Liver (tissue), 9 donors: ENCODE data around the gene ABCA3. TPM values are rescaled to one million over a fixed set of nuclear protein-coding genes. Genes with fewer than 3 reads are reported as not detected.
"Not testable (repeated sequence)": the region's sequence is repeated elsewhere in the genome, so short reads cannot be mapped to it uniquely, and the experiment has no call there.

Source experiments
- DNase-seq: peaks from one replicate; pipeline ENCODE4 v3.0.0-alpha.2; 2017; ENCODE audit warnings: low spot score
- H3K27ac ChIP-seq, 2 donors: one replicate each; pipeline ENCODE4 v1.7.0; 2013; ENCODE audit warnings: inconsistent platforms in 2 of 2, low read length in 2 of 2, control low read depth in 1 of 2, low read depth in 1 of 2, mild to moderate bottlenecking in 1 of 2
- H3K27me3 ChIP-seq, 4 donors: one replicate each; pipeline versions ENCODE4 v1.6.1 to v1.7.0; 2013; ENCODE audit warnings: low read length in 3 of 4, inconsistent platforms in 1 of 4, mild to moderate bottlenecking in 1 of 4, moderate library complexity in 1 of 4; ENCODE audit not compliant: control insufficient read depth in 4 of 4, insufficient read depth in 4 of 4
- H3K36me3 ChIP-seq, 4 donors: one replicate each; pipeline versions ENCODE4 v1.6.1 to v1.7.0; 2013; ENCODE audit warnings: low read length in 3 of 4, mild to moderate bottlenecking in 3 of 4, low read depth in 1 of 4, moderate library complexity in 1 of 4; ENCODE audit not compliant: control insufficient read depth in 4 of 4, insufficient read depth in 3 of 4
- H3K4me1 ChIP-seq, 4 donors: one replicate each; pipeline versions ENCODE4 v1.6.1 to v1.7.0; 2013; ENCODE audit warnings: low read length in 3 of 4, mild to moderate bottlenecking in 3 of 4, moderate library complexity in 1 of 4; ENCODE audit not compliant: control insufficient read depth in 4 of 4, insufficient read depth in 4 of 4
- H3K4me3 ChIP-seq, 3 donors: one replicate each; pipeline versions ENCODE4 v1.6.1 to v1.7.0; 2013; ENCODE audit warnings: low read length in 3 of 3, control low read depth in 1 of 3, low read depth in 1 of 3, mild to moderate bottlenecking in 1 of 3
- H3K9ac ChIP-seq, 2 donors: one replicate each; pipeline ENCODE4 v1.7.0; 2013; ENCODE audit warnings: low read length in 2 of 2, mild to moderate bottlenecking in 2 of 2, moderate library complexity in 2 of 2, control low read depth in 1 of 2, low read depth in 1 of 2
- H3K9me3 ChIP-seq, 4 donors: one replicate each; pipeline versions ENCODE4 v1.6.1 to v1.7.0; 2013; ENCODE audit warnings: low read length in 3 of 4; ENCODE audit not compliant: control insufficient read depth in 4 of 4
- ATF3 ChIP-seq: IDR thresholded peaks from 2 replicates; pipeline ENCODE4 v1.6.1; 2016; ENCODE audit warnings: antibody characterized with exemption
- CTCF ChIP-seq: fragments of 150-350 bp; IDR thresholded peaks from 2 replicates; pipeline ENCODE4 v1.5.1; 2017; ENCODE audit warnings: improper control_type of control experiment, low read depth, low read length; ENCODE audit not compliant: missing input control
- EGR1 ChIP-seq, 2 donors: IDR thresholded peaks; 2 replicates each; pipeline ENCODE4 v1.6.1; 2016 to 2018; ENCODE audit warnings: antibody characterized with exemption in 2 of 2, low read depth in 2 of 2
- FOXA1 ChIP-seq: IDR thresholded peaks from 2 replicates; pipeline ENCODE4 v1.6.1; 2016; ENCODE audit warnings: antibody characterized with exemption
- HNF4A ChIP-seq, 2 donors: conservative IDR thresholded peaks; 2 replicates each; pipeline ENCODE4 v1.6.1; 2016; ENCODE audit warnings: antibody characterized with exemption in 2 of 2, mild to moderate bottlenecking in 2 of 2
- HNF4G ChIP-seq: IDR thresholded peaks from 2 replicates; pipeline ENCODE4 v1.6.1; 2016; ENCODE audit warnings: antibody characterized with exemption
- JUND ChIP-seq, 2 donors: IDR thresholded peaks; 2 replicates each; pipeline ENCODE4 v1.6.1; 2016; ENCODE audit warnings: antibody characterized with exemption in 2 of 2
- MAX ChIP-seq: IDR thresholded peaks from 2 replicates; pipeline ENCODE4 v1.6.1; 2016; ENCODE audit warnings: antibody characterized with exemption
- NR2F2 ChIP-seq: IDR thresholded peaks from 2 replicates; pipeline ENCODE4 v1.6.1; 2016; ENCODE audit warnings: antibody characterized with exemption
- RAD21 ChIP-seq, 2 donors: IDR thresholded peaks; 2 replicates each; pipeline ENCODE4 v1.6.1; 2016; ENCODE audit warnings: antibody characterized with exemption in 2 of 2, mild to moderate bottlenecking in 2 of 2
- REST ChIP-seq: IDR thresholded peaks from 2 replicates; pipeline ENCODE4 v1.6.1; 2016; ENCODE audit warnings: antibody characterized with exemption, mild to moderate bottlenecking
- RXRA ChIP-seq, 2 donors: IDR thresholded peaks; 2 replicates each; pipeline ENCODE4 v1.6.1; 2017 to 2018; ENCODE audit warnings: antibody characterized with exemption in 2 of 2, mild to moderate bottlenecking in 1 of 2
- SP1 ChIP-seq: IDR thresholded peaks from 2 replicates; pipeline ENCODE4 v1.6.1; 2018; ENCODE audit warnings: antibody characterized with exemption, mild to moderate bottlenecking
- TAF1 ChIP-seq: conservative IDR thresholded peaks from 2 replicates; pipeline ENCODE4 v1.6.1; 2016; ENCODE audit warnings: antibody characterized with exemption, mild to moderate bottlenecking
- YY1 ChIP-seq: IDR thresholded peaks from 2 replicates; pipeline ENCODE4 v1.6.1; 2016; ENCODE audit warnings: antibody characterized with exemption, mild to moderate bottlenecking
- ZBTB33 ChIP-seq: IDR thresholded peaks from 2 replicates; pipeline ENCODE4 v1.6.1; 2016; ENCODE audit warnings: antibody characterized with exemption
- WGBS: extraction: QIAGEN DNeasy Blood & Tissue Kit; methylation state at CpG from one replicate; pipeline ENCODE4 v1.1.7; 2013; 5-methylcytosine and 5-hydroxymethylcytosine counted together
- polyA plus RNA-seq, 2 donors: library from polyadenylated mRNA; stranded (reverse) in 1 of 2; unstranded in 1 of 2; fragments of 200-250 nt in 1 of 2; fragments of >200 nt in 1 of 2; fragmentation: Nextera tagmentation in 1 of 2; extraction: Ambion mirVana in 1 of 2; gene quantifications; one replicate each; pipeline versions ENCODE4 v1.2.1 to v1.2.3, GENCODE V29; 2013 to 2015
- total RNA-seq, 2 donors: library from RNA; depleted of rRNA; stranded (reverse); fragments of >200 nt; gene quantifications; one replicate each; pipeline ENCODE4 v1.2.3, GENCODE V29; 2014
- donor health status: healthy.
- donor health status: healthy.
- donor health status: healthy.
- donor health status: healthy.
- donor health status: healthy.

The ABCA3 gene
- total and polyA plus RNA-seq, 4 donors: 0.47 to 1.1 (median 0.77) TPM

- H3K36me3 ChIP-seq: peaks cover 13 to 52% (median 32%) of the 10 kb centered on the region in 4 donors
- 87% methylated on average over 11 of the region's 11 CpGs for WGBS
These were observed 97.9 kb downstream of the ABCA3 start for GRCh38 chr16:2242598-2242997.

GRCh38 chr16:2240331-2240730 is 100.2 kb downstream of the ABCA3 start:
- H3K4me3 ChIP-seq, H3K27ac ChIP-seq, H3K9me3 ChIP-seq, H3K9ac ChIP-seq, H3K27me3 ChIP-seq, DNase-seq: not testable (repeated sequence)
- Histone ChIP-seq H3K36me3 (peaks cover 6 to 39% (median 21%) of the 10 kb centered on the region in 4 donors), H3K4me1 (peaks cover 0 to 14% (median 11%) of the 10 kb centered on the region in 4 donors)
- WGBS: 87% methylated on average over 9 of the region's 9 CpGs

More at GRCh38 chr16:2242598-2242997, 97.9 kb downstream of the ABCA3 start:
- H3K9me3 ChIP-seq: no peaks in the 10 kb centered on the region
- no peak overlapping the region for H3K9ac ChIP-seq
- H3K27ac ChIP-seq: no peak overlapping the region
- no peaks in the 10 kb centered on the region for H3K27me3 ChIP-seq
- H3K4me3 ChIP-seq: no peak overlapping the region
- H3K4me1 ChIP-seq: peaks cover 0 to 3% (median 0%) of the 10 kb centered on the region in 4 donors
- DNase-seq: no peak
- TF ChIP-seq REST (no peak), RAD21 (IDR thresholded peaks at IDR 0.05) (no peak), ZBTB33 (no peak), FOXA1 (no peak), CTCF (no peak)

GRCh38 chr16:2238838-2239675 is 101.5 kb downstream of the ABCA3 start:
- no peaks in the 10 kb centered on the region for H3K9me3 ChIP-seq
- WGBS: 70% methylated on average over 15 of the region's 15 CpGs
- no peak overlapping the region for H3K9ac ChIP-seq
- DNase-seq: no peak
- H3K36me3 ChIP-seq: peaks cover 9 to 37% (median 16%) of the 10 kb centered on the region in 4 donors
- H3K4me3 ChIP-seq: no peak overlapping the region
- H3K27ac ChIP-seq: no peak overlapping the region
- peaks cover 0 to 14% (median 11%) of the 10 kb centered on the region in 4 donors for H3K4me1 ChIP-seq
- H3K27me3 ChIP-seq: no peaks in the 10 kb centered on the region
- TF ChIP-seq ATF3 (no peak), SP1 (no peak), FOXA1 (no peak), HNF4G (no peak), JUND (IDR thresholded peaks at IDR 0.05) (no peak), HNF4A (conservative IDR thresholded peaks at IDR 0.05) (no peak), RXRA (IDR thresholded peaks at IDR 0.05) (no peak), EGR1 (IDR thresholded peaks at IDR 0.05; ENCODE audit: low read depth in 2 of 2) (no peak), MAX (no peak), TAF1 (no peak), YY1 (no peak), CTCF (no peak), NR2F2 (no peak), RAD21 (IDR thresholded peaks at IDR 0.05) (no peak)
